Measurements from ENCODE around the gene KLF16.

The KLF16 gene

GRCh38 chr19:1807695-1808394 is 55.5 kb downstream of the KLF16 start:
- no peak for DNase-seq (ENCODE audit: low read depth in 2 of 2)

- DNase-seq (ENCODE audit: low read depth in 2 of 2), result no peak
Measured at GRCh38 chr19:1807030-1807694, 56.2 kb downstream of the KLF16 start.

- no peak for DNase-seq (ENCODE audit: low read depth in 2 of 2)
Measured at GRCh38 chr19:1806184-1807029, 57.0 kb downstream of the KLF16 start.

- no peak for DNase-seq (ENCODE audit: low read depth in 2 of 2)
Measured at GRCh38 chr19:1805401-1806183, 57.8 kb downstream of the KLF16 start.

GRCh38 chr19:1804858-1805257 is 58.5 kb downstream of the KLF16 start:
- no peak for DNase-seq (ENCODE audit: low read depth in 2 of 2)

All from stimulated activated CD8-positive, alpha-beta memory T cell treated with anti-CD3 and anti-CD28 coated beads, Interleukin-2, amount 100 ng/mL, for 1 hour (primary cell).